Mammary epithelial cell (primary cell): Measurements from ENCODE around the gene NDUFB7.

Experiments
- CTCF ChIP-seq, 2 donors: IDR thresholded peaks in 1 of 2; conservative IDR thresholded peaks in 1 of 2; 2 replicates each; pipeline ENCODE4 v1.5.1; 2011 to 2012; ENCODE audit warnings: inconsistent platforms in 2 of 2, low read length in 2 of 2, mild to moderate bottlenecking in 2 of 2, control low read depth in 1 of 2, low read depth in 1 of 2; ENCODE audit not compliant: insufficient read depth in 1 of 2; ENCODE audit errors: extremely low read depth in 1 of 2
- EZH2 ChIP-seq: IDR thresholded peaks from 2 replicates; pipeline ENCODE4 v1.6.1; 2012; ENCODE audit warnings: low read length, inconsistent platforms, borderline replicate concordance

- TF ChIP-seq CTCF (conservative IDR thresholded peaks at IDR 0.05 in 1 of 2, IDR thresholded peaks at IDR 0.05 in 1 of 2; ENCODE audit: extremely low read depth in 1 of 2, insufficient read depth in 1 of 2, low read depth in 1 of 2, low read length in 2 of 2) (peak in 1 of 2 donors; percentile 12), EZH2 (no peak)
Observed at GRCh38 chr19:14562660-14563589, 8.9 kb downstream of the NDUFB7 start.
